GM04504 (cell line): Measurements from ENCODE around the gene NHEJ1.

Experiments
- DNase-seq: peaks from one replicate; pipeline ENCODE4 v3.0.0-alpha.2; 2012; ENCODE audit warnings: low read depth

NHEJ1 gene

GRCh38 chr2:219057709-219058540, 102.7 kb downstream of the NHEJ1 start:
- DNase-seq: no peak

DNA sequence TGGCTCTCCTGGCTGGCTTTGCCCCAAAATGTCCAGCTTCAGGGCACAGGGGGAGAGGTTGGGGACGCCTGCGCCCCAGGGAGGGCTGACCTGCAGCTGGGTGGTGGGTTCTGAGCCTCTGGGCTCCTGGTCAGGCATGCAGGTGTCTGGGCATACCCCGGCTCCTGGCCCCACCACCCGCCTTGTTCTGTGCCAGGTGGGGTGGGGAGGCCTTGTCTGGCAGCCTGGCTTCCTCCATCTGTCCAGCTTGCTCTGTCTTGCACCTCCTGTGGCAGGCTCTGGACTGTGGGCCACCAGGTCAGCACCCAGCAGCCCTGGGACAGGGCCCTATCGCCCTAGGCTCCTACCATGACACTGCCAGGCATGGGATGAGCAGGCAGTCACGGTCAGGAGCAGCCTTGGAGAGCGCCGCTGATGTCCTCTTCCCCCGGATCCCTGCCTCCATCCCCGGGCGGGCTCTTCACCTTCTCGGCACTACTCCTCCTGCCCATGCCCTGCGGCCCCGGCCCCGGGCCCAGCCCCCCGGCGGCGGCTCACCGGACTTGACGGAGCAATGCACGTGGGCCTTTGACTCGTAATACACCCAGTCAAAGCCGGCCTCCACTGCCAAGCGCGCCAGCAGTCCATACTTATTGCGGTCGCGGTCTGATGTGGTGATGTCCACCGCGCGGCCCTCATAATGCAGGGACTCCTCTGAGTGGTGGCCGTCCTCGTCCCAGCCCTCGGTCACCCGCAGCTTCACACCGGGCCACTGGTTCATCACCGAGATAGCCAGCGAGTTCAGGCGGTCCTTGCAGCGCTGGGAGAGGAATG, 103.5 kb downstream of the NHEJ1 start:
- no peak for DNase-seq

GRCh38 chr2:219056176-219056895, 104.3 kb downstream of the NHEJ1 start:
- no peak for DNase-seq

- no peak for DNase-seq
These were observed 105.4 kb downstream of the NHEJ1 start for GRCh38 chr2:219054956-219055903.

GRCh38 chr2:219049282-219049681, 111.3 kb downstream of the NHEJ1 start:
- no peak for DNase-seq

DNA sequence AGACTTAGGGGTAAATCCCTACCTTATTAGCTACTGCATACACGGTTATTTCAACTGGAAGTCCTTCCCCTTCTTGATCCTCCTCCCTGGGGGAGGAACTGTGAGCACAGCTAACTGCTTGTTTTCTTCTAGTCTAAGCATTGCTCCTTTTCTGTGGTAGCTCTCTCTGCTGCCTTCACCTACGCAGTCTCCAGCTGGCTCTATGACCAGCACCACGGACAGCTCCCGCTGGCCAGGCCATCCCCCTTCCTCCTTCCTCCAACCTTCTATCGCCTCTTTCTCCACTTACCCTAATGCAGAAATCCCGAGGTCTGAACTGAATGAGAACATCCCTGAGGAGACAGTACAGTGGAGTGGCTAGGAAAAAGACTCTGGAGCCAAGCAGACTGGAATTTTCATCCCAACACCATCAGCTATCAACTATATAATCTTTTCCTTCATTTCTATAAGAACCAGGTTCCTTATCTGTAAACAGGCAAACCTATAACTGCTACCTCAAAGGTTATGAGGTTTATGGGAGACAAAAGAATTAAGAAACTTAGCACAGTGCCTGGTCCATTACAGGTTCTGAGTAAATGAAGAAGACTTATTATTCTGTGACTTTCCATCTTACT, 114.6 kb downstream of the NHEJ1 start:
- DNase-seq: no peak

DNA sequence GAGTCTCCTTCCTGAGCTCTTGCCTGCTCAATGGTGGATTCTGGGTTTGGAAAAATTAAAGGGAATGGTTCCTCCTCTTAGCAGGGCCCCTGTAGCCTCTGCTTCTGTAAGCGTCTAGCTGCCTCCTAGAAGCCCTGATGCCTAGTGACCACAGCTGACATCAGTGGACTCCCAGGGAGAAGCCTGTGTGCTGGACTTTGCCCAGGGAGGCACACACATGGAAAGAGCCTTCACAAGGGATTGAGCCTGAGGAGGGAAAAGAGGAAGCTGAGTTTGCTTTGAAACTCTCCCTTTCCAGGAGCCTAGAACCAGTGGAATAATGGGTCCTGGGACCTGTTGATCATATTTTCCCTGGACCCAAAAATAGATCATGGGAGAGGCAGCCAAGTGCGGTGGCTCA, 117.9 kb downstream of the NHEJ1 start:
- DNase-seq: no peak

GRCh38 chr2:219042157-219042556, 118.5 kb downstream of the NHEJ1 start:
- DNase-seq: no peak

DNA sequence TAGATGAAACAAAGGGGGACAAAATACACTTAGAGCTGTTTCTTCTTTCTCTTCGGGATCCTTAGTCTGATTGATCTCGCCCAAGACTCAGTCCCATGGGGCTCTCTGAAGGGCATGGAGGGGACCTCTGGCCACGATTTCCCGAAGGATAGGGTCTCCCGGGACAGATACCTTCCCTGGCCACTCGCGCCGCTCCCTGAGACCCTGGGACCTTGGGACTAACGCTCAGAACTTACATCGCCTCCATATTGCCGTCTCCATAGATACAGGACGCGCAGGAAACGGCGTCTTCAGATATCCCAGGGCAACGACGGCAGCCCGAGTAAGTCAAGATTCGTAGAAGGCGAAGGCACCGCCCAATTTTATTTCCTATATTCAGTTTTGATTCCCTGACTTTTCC, 119.4 kb downstream of the NHEJ1 start, which contains the start of gene CFAP65:
CFAP65 (minus strand) TSS at position 265 of the 400 bp plus-strand sequence. CDS start 2,468 bp downstream, outside the sequence.
- DNase-seq: no peak

GRCh38 chr2:219038600-219038999, 122.0 kb downstream of the NHEJ1 start:
- DNase-seq: no peak

DNA sequence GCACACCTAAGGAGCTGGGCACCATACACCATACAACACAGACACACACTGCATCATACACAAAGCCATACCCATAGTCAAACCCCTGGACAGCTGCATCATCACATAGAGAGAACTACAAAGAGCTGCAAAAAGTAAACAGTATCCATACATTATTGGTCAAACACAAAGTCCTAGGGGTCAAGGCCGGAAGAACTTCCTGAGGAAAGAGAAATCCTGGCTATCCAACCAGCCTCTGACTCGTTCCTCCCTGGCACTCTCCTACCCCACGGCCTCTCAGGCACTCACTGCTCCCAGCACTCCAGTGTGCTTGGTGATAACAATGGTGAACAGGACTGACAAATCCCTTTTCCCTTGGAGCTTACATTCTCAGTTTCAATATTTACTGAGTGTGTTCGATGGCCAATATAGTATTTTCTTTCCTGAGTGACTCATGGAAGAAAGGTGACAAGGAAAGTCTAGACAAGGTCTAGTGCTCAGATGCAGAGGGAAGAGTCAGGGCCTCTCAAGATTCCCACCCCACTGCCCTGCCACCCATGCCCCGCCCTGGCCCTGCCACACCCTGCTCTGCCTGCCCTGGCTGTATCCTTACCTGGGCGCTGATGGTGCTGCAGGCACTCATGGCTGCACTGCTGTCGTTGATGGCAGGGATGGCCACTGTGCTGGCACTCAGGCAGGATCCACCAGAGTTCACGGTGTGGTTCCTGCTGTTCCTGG, 122.7 kb downstream of the NHEJ1 start:
- no peak for DNase-seq

DNA sequence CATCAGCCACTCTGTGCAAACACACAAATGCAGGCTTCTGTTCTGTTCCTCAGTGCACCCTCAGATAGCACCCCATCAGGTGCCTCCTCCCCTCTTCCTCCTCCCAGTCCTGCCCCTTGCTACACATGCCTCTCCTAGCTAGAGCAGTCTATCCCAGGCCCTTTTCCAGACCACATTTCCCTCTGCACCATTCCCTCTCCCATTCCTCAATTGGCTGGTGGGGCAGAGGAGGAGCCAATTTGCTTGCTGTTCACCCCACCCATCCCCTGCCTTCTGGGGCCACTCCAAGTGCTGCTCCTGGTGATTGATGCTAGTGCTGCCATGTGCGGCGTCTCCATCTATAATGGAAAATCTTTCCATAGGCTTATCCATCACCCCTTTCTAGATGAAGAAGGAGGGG, 124.7 kb downstream of the NHEJ1 start:
- DNase-seq: no peak

- no peak for DNase-seq
These were observed 125.8 kb downstream of the NHEJ1 start for GRCh38 chr2:219034823-219035222.

GRCh38 chr2:219032051-219032745, 128.4 kb downstream of the NHEJ1 start:
- no peak for DNase-seq

GRCh38 chr2:219031005-219031738, 129.4 kb downstream of the NHEJ1 start:
- DNase-seq: no peak

GRCh38 chr2:219030177-219030940, 130.3 kb downstream of the NHEJ1 start:
- DNase-seq: no peak

- peak; percentile 42 for DNase-seq
These were observed 130.8 kb downstream of the NHEJ1 start for GRCh38 chr2:219029829-219030165.
